Neural cell (in vitro differentiated cells): ENCODE results near the gene CTSK.

Source experiments
- CTCF ChIP-seq: fragments of 450-650 bp; IDR thresholded peaks from 2 replicates; pipeline ENCODE4 v1.5.1; 2014; ENCODE audit warnings: antibody characterized with exemption, mild to moderate bottlenecking, moderate library complexity; ENCODE audit not compliant: poor library complexity, severe bottlenecking
- EP300 ChIP-seq: fragments of 450-650 bp; conservative IDR thresholded peaks from 2 replicates; pipeline ENCODE4 v1.6.1; 2014; ENCODE audit warnings: antibody characterized with exemption, mild to moderate bottlenecking, moderate library complexity; ENCODE audit not compliant: poor library complexity, severe bottlenecking
- EZH2 ChIP-seq: fragments of 200-600, 300-800 bp; shearing (Covaris generic), sonication (generic); IDR thresholded peaks from 2 replicates; pipeline ENCODE4 v1.6.1; 2014; ENCODE audit warnings: antibody characterized with exemption, low read length, borderline replicate concordance, mild to moderate bottlenecking; ENCODE audit not compliant: insufficient read depth, poor library complexity, severe bottlenecking
- MXI1 ChIP-seq: fragments of 450-650 bp; conservative IDR thresholded peaks from 2 replicates; pipeline ENCODE4 v1.6.1; 2014; ENCODE audit warnings: antibody characterized with exemption, mild to moderate bottlenecking; ENCODE audit not compliant: poor library complexity, severe bottlenecking
- SMC3 ChIP-seq: fragments of 450-650 bp; conservative IDR thresholded peaks from 2 replicates; pipeline ENCODE4 v1.6.1; 2014; ENCODE audit warnings: antibody characterized with exemption, mild to moderate bottlenecking, moderate library complexity; ENCODE audit not compliant: poor library complexity
- TF ChIP-seq, protein P1 (sequence below): IDR thresholded peaks from 2 replicates; pipeline ENCODE4 v1.6.1; 2012; ENCODE audit warnings: borderline replicate concordance

DNA sequence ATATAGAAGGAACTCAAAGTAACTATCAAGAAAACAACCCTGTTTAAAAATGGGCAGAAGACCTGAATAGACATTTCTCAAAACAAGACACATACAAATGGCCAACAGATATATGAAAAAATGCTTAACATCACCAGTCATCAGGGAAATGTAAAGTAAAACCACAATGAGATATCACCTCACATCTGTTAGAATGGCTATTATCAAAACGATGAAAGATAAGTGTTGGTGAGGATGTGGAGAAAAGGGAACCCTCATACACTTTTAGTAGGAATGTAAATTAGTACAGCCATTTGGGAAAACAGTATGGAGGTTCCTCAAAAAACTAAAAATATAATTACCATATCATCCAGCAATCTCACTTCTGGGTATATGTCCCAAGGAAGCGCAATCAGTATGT is 45.5 kb downstream of the CTSK start:
- TF ChIP-seq CTCF (no peak), MXI1 (no peak), SMC3 (no peak), EP300 (no peak), EZH2 (no peak)
- TF ChIP-seq, protein P1, sequence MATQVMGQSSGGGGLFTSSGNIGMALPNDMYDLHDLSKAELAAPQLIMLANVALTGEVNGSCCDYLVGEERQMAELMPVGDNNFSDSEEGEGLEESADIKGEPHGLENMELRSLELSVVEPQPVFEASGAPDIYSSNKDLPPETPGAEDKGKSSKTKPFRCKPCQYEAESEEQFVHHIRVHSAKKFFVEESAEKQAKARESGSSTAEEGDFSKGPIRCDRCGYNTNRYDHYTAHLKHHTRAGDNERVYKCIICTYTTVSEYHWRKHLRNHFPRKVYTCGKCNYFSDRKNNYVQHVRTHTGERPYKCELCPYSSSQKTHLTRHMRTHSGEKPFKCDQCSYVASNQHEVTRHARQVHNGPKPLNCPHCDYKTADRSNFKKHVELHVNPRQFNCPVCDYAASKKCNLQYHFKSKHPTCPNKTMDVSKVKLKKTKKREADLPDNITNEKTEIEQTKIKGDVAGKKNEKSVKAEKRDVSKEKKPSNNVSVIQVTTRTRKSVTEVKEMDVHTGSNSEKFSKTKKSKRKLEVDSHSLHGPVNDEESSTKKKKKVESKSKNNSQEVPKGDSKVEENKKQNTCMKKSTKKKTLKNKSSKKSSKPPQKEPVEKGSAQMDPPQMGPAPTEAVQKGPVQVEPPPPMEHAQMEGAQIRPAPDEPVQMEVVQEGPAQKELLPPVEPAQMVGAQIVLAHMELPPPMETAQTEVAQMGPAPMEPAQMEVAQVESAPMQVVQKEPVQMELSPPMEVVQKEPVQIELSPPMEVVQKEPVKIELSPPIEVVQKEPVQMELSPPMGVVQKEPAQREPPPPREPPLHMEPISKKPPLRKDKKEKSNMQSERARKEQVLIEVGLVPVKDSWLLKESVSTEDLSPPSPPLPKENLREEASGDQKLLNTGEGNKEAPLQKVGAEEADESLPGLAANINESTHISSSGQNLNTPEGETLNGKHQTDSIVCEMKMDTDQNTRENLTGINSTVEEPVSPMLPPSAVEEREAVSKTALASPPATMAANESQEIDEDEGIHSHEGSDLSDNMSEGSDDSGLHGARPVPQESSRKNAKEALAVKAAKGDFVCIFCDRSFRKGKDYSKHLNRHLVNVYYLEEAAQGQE: no peak
